Stomach (tissue), 9 donors: Measurements from ENCODE around the gene SIRT3. TPM values are rescaled to one million over a fixed set of nuclear protein-coding genes. Genes with fewer than 3 reads are reported as not detected.
"Not testable (repeated sequence)": the region's sequence is repeated elsewhere in the genome, so short reads cannot be mapped to it uniquely, and the experiment has no call there.

Source experiments
- DNase-seq, 2 donors: peaks; one replicate each; pipeline versions ENCODE4 v3.0.0 to v3.0.0-alpha.2; 2013 to 2019
- H3K27ac ChIP-seq, 5 donors: fragments of 200-600 bp in 4 of 5; sonication (generic) in 4 of 5; one replicate each; pipeline ENCODE4 v1.5.1; 2013 to 2019; ENCODE audit warnings: mild to moderate bottlenecking in 1 of 5, moderate library complexity in 1 of 5
- H3K27me3 ChIP-seq, 3 donors: fragments of 200-600 bp; sonication (generic); one replicate each; pipeline ENCODE4 v1.5.1; 2017 to 2019; ENCODE audit warnings: mixed run types in 1 of 3
- H3K36me3 ChIP-seq, 4 donors: fragments of 200-600 bp; sonication (generic); 1 replicate in 3 of 4; 2 replicates in 1 of 4; pipeline ENCODE4 v1.5.1; 2016 to 2019
- H3K4me1 ChIP-seq, 4 donors: fragments of 200-600 bp; sonication (generic); one replicate each; pipeline ENCODE4 v1.5.1; 2016 to 2019
- H3K4me3 ChIP-seq, 4 donors: fragments of 200-600 bp; sonication (generic) in 3 of 4; one replicate each; pipeline ENCODE4 v1.5.1; 2016 to 2019; ENCODE audit warnings: mild to moderate bottlenecking in 1 of 4
- H3K9me3 ChIP-seq, 4 donors: fragments of 200-600 bp; sonication (generic); one replicate each; pipeline ENCODE4 v1.5.1; 2016 to 2019
- CTCF ChIP-seq, 7 experiments: fragments of 450-650 bp in 4 of 7; fragments of 200-600 bp in 3 of 7; sonication (generic) in 3 of 7; IDR thresholded peaks; one replicate each; pipeline ENCODE4 v1.5.1; 2016 to 2019; ENCODE audit warnings: antibody characterized with exemption in 7 of 7, control low read depth in 2 of 7, mild to moderate bottlenecking in 1 of 7
- EP300 ChIP-seq: sonication (generic); formaldehyde crosslinking; IDR thresholded peaks from one replicate; pipeline ENCODE4 v1.6.1; 2017; ENCODE audit warnings: antibody characterized with exemption
- POLR2A ChIP-seq, 4 donors: fragments of 450-650 bp; IDR thresholded peaks; one replicate each; pipeline ENCODE4 v1.6.1; 2016; ENCODE audit warnings: antibody characterized with exemption in 4 of 4, control low read depth in 2 of 4, mild to moderate bottlenecking in 1 of 4, moderate library complexity in 1 of 4
- POLR2AphosphoS5 ChIP-seq, 3 donors: sonication (generic); formaldehyde crosslinking; IDR thresholded peaks; one replicate each; pipeline ENCODE4 v1.6.1; 2016; ENCODE audit warnings: antibody characterized with exemption in 3 of 3
- WGBS, 5 donors: extraction: QIAGEN DNeasy Blood & Tissue Kit in 3 of 5; methylation state at CpG; one replicate each; pipeline versions ENCODE4 v1.1.5 to v1.1.7; 2013 to 2018; 5-methylcytosine and 5-hydroxymethylcytosine counted together
- intact Hi-C: fragments of 100-400 bp; cut with DNase I; formaldehyde crosslinking; loops from one replicate; pipeline ENCODE4 v1.15.1; 2023; ENCODE audit warnings: low total_unique reads
- polyA plus RNA-seq, 3 donors: library from polyadenylated mRNA; stranded (reverse); fragments of 200-250 nt; gene quantifications; one replicate each; pipeline ENCODE4 v1.2.3, GENCODE V29; 2013
- total RNA-seq, 5 donors: library from RNA; depleted of rRNA; stranded (reverse); fragments of >200 nt; gene quantifications; one replicate each; pipeline versions ENCODE4 v1.1.0 to v1.2.3, GENCODE V29; 2014 to 2016
- donor health status: healthy with polysubstance abuse.
- donor health status: Bipolar disorder and iron deficiency.
- donor health status: healthy.

Gene SIRT3
- total and polyA plus RNA-seq, 8 donors, result 5.4 to 63.7 (median 12.3) TPM

GRCh38 chr11:268716-269145 lies 32.6 kb upstream of the SIRT3 start:
- peak in 2 of 3 donors; percentile 66 to 67 for TF ChIP-seq POLR2AphosphoS5 (IDR thresholded peaks at IDR 0.05)
- WGBS, 5 donors, result 33 to 42% (median 40%) methylated on average over 16 of the region's 16 CpGs
- H3K9me3 ChIP-seq, H3K36me3 ChIP-seq, intact Hi-C loops: not testable (repeated sequence)
- peak overlapping the region in 3 of 4 donors; percentile 3 to 45 (median 39) for H3K4me3 ChIP-seq
- peaks cover 0 to 23% (median 10%) of the 10 kb centered on the region in 4 donors for H3K4me1 ChIP-seq
- peak; percentile 68 to 69 for DNase-seq
- peaks cover 0 to 39% (median 0%) of the 10 kb centered on the region in 3 donors for H3K27me3 ChIP-seq
- peak overlapping the region; percentile 32 to 89 (median 77) for H3K27ac ChIP-seq

GRCh38 chr11:267491-267994 lies 31.4 kb upstream of the SIRT3 start:
- intact Hi-C loops, result no loop called here
- Histone ChIP-seq H3K4me3 (peak overlapping the region; percentile 25 to 45 (median 38)), H3K27me3 (peaks cover 0 to 34% (median 0%) of the 10 kb centered on the region in 3 donors), H3K36me3 (no peaks in the 10 kb centered on the region), H3K4me1 (peaks cover 0 to 23% (median 10%) of the 10 kb centered on the region in 4 donors), H3K27ac (peak overlapping the region; percentile 23 to 89 (median 77)), H3K9me3 (peaks cover 0 to 10% (median 0%) of the 10 kb centered on the region in 4 donors)
- DNase-seq, result peak; percentile 21 to 60
- 40 to 58% (median 43%) methylated on average over 14 to 17 of the region's 18 CpGs for WGBS, 5 donors
- TF ChIP-seq POLR2AphosphoS5 (IDR thresholded peaks at IDR 0.05) (peak in 1 of 3 donors; percentile 39), CTCF (IDR thresholded peaks at IDR 0.05) (no peak)

DNA sequence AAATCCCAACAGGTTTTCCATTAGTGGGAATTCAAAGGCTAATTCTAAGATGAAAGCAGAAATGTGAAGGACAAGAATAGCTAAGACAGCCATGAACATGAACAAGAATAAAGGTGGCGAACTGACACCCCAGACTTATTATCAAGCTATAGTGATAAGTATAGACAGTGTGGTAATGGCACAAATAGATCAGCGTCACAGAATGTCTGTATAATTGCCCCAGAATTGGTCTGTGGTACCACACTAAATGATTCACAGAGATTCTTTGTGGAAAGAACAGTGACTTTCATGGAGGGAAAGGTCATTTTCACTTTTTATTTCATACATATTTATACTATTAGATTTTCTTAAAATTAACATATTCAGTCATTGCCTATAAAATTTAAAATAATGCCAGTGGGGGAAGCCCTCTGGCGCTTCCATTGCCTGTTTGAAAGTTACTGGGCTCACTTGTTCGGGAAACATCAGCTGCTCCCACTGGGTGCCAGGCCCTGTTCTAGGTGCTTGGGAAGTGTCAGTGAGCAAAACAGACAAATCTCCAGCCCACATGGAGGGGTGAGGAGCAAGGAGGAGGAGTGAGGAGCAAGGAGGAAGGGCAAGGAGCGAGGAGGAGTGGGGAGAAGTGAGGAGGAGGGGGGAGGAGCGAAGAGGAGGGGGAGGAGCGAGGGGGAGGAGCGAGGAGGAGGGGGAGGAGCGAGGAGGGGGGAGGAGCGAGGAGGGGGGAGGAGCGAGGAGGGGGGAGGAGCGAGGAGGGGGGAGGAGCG lies 30.7 kb upstream of the SIRT3 start:
- Histone ChIP-seq H3K27me3 (peaks cover 0 to 27% (median 0%) of the 10 kb centered on the region in 3 donors), H3K4me3 (no peak overlapping the region), H3K4me1 (peaks cover 0 to 23% (median 10%) of the 10 kb centered on the region in 4 donors), H3K36me3 (no peaks in the 10 kb centered on the region), H3K27ac (no peak overlapping the region), H3K9me3 (peaks cover 0 to 10% (median 0%) of the 10 kb centered on the region in 4 donors)
- DNase-seq, result no peak
- WGBS, 5 donors, result 78 to 88% (median 84%) methylated on average over 4 to 5 of the region's 13 CpGs
- intact Hi-C loops, result no loop called here
- TF ChIP-seq POLR2AphosphoS5 (IDR thresholded peaks at IDR 0.05) (no peak), POLR2A (IDR thresholded peaks at IDR 0.05) (no peak), EP300 (no peak), CTCF (IDR thresholded peaks at IDR 0.05) (no peak)

DNA sequence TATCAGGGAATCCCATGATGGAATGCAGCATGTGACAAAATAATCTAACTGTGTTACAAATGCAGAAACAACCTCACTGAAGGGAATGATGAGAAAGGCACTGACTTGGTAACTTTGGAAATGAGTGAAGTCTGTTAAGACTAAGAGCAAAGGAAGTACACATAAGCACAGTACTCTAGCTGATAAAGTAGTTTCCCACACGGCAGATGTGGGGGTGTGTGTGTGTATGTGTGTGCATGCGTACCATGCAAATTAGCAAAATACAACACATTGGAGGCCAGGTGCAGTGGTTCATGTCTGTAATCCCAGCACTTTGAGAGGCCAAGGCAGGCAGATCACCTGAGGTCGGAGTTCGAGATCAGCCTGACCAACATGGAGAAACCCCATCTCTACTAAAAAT lies 25.5 kb upstream of the SIRT3 start:
- TF ChIP-seq POLR2A (IDR thresholded peaks at IDR 0.05) (no peak), EP300 (no peak), POLR2AphosphoS5 (IDR thresholded peaks at IDR 0.05) (no peak), CTCF (IDR thresholded peaks at IDR 0.05) (no peak)
- 86 to 92% (median 89%) methylated on average over 4 of the region's 4 CpGs for WGBS, 5 donors
- H3K27me3 ChIP-seq, result peaks cover 0 to 4% (median 3%) of the 10 kb centered on the region in 3 donors
- H3K9me3 ChIP-seq, result peaks cover 0 to 10% (median 0%) of the 10 kb centered on the region in 4 donors
- H3K27ac ChIP-seq, result no peak overlapping the region
- intact Hi-C loops, result no loop called here
- H3K4me3 ChIP-seq, result no peak overlapping the region
- no peaks in the 10 kb centered on the region for H3K4me1 ChIP-seq
- no peak for DNase-seq
- H3K36me3 ChIP-seq, result no peaks in the 10 kb centered on the region
